HG03558 (cell line): ENCODE measurements around the gene FBN3.

Experiments
- ATAC-seq: cut with Tn5 transposase; IDR thresholded peaks from one replicate; pipeline ENCODE4 v1.9.1; 2021; ENCODE audit warnings: moderate number of reproducible peaks; ENCODE audit not compliant: unreplicated experiment; ENCODE audit errors: extremely low read depth

FBN3 gene

GRCh38 chr19:8069096-8069973 lies 80.1 kb downstream of the FBN3 start:
- ATAC-seq, result no peak

GRCh38 chr19:8065875-8066261 lies 83.5 kb downstream of the FBN3 start:
- no peak for ATAC-seq

- no peak for ATAC-seq
Measured at GRCh38 chr19:8064911-8065874, 84.2 kb downstream of the FBN3 start.

GRCh38 chr19:8057545-8058270 lies 91.7 kb downstream of the FBN3 start:
- ATAC-seq, result no peak

- ATAC-seq, result no peak
Measured at GRCh38 chr19:8056533-8056932, 92.9 kb downstream of the FBN3 start.

GRCh38 chr19:8054169-8054568 lies 95.2 kb downstream of the FBN3 start:
- no peak for ATAC-seq

- no peak for ATAC-seq
Measured at GRCh38 chr19:8052464-8052859, 96.9 kb downstream of the FBN3 start, which contains the start of gene CCL25. CCL25 (plus strand) TSS chr19:8052760; CDS start chr19:8053050, 290 bp downstream.

GRCh38 chr19:8050274-8051096 lies 98.9 kb downstream of the FBN3 start:
- ATAC-seq, result no peak

- no peak for ATAC-seq
Measured at GRCh38 chr19:8046569-8047165, 102.7 kb downstream of the FBN3 start.

GRCh38 chr19:8045872-8046568 lies 103.4 kb downstream of the FBN3 start:
- no peak for ATAC-seq

GRCh38 chr19:8044018-8044417 lies 105.4 kb downstream of the FBN3 start:
- ATAC-seq, result no peak

GRCh38 chr19:8042900-8043299 lies 106.5 kb downstream of the FBN3 start:
- ATAC-seq, result no peak

- no peak for ATAC-seq
Measured at GRCh38 chr19:8041531-8041931, 107.9 kb downstream of the FBN3 start.

GRCh38 chr19:8039231-8039630 lies 110.2 kb downstream of the FBN3 start:
- no peak for ATAC-seq

GRCh38 chr19:8038815-8039214 lies 110.6 kb downstream of the FBN3 start:
- no peak for ATAC-seq

- no peak for ATAC-seq
Measured at GRCh38 chr19:8036434-8037099, 112.8 kb downstream of the FBN3 start.

GRCh38 chr19:8034178-8034525 lies 115.2 kb downstream of the FBN3 start:
- no peak for ATAC-seq
